ENCODE measurements around the gene SAMD4A.

The SAMD4A gene

GRCh38 chr14:54685286-54685845, 118.4 kb downstream of the SAMD4A start:
- no peak for DNase-seq

DNA sequence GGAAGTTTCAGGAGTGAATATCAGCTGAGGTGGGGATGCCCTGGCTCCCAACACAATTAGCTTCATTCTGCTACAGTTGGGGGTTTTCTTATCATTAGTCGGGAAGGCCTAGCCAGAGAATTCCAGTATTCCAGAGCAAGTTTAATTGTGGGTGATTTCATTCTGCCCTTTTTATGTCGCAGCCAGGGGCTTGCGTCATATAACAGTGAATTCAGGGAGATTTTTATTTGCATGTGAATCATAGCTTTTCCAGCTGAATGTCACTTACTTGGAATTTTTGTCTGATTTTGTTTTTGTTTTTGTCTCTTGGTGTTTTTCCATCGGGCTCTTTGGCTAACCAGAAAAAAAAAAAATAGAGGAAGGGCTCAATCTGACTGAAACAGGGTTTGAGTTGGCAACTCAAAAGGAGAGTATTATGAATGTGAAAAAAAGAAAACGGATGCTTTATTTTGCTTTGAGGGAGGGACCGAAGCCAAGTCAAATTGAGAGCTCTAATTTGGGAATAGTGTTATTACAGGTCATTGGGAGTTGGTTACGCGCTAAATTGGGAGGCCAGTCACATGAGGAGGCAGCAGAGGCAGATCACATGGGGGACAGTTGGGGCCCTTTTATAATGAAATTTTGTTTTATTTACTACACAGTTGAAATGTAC, 119.4 kb downstream of the SAMD4A start:
- DNase-seq = no peak

DNA sequence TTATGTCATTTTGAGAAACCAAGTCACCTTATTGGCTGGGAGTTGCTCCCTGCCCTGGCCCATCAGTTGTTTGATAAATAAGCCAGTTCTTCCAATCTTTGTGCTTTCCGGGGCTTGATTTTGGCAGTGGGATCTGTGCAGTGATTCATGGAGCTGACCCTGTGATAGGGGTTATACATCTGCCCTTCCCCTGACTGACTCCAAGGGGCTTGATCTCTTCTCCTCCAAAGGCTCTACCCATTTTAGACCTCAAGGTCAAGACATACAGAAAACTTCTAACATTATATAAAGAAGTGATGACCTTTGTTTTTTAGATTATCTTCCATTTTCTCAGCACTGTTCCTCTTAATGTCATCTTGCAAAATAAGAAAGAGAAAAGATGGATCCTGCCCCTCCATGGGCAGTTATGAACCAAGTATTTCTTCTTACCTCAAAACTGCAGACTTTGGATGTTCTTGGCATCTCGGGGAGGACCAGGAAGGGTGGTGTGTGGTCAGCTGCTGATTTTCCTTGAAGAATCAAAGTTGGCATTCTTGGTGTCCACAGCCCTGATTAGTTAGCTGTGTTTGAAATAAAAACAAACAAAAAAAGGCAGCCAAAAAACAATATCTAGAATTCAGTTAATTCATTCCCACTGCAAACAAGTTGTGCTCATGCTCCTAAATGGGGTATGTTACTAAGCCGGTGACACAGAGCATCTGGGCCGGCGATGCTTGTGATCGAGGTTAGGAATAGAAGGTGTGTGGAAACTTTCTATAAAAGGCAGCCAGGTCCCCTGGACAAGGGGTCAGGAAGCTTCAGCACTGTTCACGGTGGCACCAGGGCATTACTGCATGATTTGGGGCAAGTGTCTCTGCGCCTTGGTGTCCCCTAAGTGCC, 120.2 kb downstream of the SAMD4A start:
- DNase-seq = no peak

DNA sequence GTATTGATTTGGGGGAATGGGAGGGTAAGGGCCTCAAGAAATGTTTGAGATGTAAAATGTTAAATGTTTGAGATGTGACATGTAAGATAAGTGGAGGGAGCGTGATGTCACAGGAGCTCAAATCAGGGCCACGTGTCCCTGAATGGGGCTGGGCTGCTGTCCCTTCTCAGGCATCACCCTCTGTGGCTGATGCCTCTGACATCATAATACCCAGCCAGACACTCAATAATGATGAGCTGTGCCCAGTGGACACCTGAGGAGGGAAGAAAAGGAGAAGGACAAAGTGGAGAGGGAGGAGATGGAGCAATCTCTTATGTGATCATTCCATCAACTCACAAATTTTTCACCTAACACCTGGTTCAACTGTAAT, 120.8 kb downstream of the SAMD4A start:
- no peak for DNase-seq

GRCh38 chr14:54688229-54688628, 121.3 kb downstream of the SAMD4A start:
- DNase-seq = no peak

DNA sequence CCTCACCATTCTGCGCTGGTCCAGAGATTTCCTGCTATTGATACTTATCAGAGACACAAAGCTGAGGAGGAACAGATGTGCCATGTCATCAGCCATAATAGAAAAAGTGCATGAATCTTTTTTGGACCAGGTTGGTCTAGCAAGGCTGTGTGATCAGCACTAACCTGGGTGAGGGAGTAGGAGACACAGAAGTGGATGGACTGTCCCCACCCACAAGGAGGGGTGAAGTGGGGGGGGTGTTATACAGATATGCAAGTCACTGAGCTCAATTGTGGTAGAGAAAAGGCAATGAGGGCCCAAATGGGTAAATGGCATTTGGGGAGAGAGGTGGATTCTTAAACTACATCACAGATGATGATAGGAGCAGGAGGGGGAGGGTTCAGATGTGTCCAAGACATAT, 123.0 kb downstream of the SAMD4A start:
- no peak for DNase-seq

- DNase-seq = no peak
Observed at GRCh38 chr14:54690887-54691286, 124.0 kb downstream of the SAMD4A start.

DNA sequence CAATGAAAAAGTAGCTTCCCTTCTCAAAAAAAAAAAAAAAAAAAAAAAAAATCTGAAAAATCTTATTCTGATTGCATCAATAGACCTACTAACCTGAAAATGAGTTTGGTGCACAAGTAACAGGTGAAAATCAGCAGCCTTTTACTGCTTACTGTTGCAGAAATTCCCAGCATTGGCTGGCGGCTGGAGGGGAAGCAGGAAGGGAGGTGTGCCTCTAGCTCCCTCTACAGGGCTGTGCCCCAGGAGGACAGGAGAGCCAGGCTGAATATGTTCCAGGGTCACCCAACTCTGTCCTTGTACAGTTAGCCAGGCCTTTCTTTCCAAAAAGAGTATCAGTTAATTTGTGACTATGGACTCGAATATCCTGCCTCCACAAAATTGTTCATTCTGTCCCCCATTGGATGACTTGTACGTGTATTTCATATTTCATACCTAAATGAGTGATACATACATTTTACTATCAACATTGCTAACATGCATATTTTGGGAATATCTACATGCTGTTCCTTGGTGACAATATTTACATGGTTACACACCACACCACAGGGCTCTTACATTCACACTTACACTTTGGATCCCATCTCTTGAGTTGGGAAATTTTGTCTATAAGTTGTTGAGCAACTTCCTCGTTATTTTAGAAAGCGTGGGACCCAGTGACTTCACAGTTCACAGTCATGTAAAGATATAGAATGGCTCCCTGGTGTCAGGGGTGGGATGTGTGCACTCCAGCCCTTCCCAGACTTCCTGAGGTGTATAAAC, 124.8 kb downstream of the SAMD4A start:
- peak; percentile 60 for DNase-seq

DNA sequence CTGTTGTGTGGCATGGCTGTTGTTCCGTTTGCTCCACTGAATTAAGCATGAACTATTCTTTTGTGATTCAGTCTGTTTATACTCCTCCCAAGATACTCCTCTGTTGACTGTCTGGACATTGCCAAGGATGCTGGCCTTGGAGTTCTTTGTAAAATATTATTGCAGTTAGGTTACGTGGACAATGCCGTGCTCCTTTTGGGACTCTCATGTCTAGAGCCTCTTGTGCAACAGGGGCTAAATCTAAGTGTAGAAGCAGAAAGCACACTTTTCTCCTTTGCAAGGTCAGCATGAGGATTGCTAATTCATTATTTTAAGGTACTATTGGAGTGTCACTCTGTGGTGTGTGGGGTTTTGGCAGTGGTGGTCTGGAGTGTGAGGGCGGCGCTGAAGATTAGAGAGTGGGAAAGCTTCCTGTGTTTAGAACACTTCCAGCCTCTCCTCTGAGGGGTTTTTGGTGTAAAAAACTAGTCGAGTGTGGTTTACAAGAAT, 125.4 kb downstream of the SAMD4A start:
- DNase-seq = no peak

DNA sequence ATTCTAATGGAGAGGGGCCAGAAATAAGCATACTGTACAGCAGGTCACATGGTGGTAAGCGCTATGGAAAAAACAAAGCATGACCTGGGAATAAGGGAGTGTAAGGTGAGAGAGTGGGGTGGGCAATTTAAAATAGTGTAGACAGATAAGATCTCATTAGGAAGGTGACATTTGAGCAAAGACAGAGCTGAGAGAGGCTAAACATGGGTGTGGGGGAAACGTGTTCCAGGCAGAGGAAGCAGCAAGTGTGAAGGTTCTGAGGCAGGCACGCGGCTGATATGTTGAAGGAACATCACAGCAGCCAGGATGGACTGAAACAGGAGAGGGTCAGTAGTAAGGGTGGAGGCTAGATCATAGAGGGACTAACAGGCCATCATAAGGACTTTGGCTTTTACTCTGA, 126.8 kb downstream of the SAMD4A start:
- DNase-seq = no peak

DNA sequence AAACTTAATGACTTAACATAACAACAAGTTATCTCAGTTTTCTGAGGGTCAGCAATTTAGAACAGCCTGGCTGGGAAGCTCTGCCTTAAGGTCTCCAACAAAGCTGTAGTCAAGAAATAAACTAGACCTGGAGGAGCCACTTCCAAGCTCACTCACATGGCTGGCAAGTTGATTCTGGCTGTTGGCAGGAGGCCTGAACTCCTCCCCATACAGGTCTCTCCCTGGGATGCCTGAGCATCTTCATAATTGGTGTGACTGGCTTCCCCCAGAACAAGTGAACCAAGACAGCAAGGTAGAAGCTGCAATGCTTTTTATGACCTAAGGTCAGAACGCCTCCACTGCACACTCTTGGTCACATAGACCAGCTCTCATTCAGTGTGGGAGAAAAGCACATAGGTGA, 128.3 kb downstream of the SAMD4A start:
- DNase-seq = no peak

GRCh38 chr14:54697001-54697400, 130.1 kb downstream of the SAMD4A start:
- no peak for DNase-seq

DNA sequence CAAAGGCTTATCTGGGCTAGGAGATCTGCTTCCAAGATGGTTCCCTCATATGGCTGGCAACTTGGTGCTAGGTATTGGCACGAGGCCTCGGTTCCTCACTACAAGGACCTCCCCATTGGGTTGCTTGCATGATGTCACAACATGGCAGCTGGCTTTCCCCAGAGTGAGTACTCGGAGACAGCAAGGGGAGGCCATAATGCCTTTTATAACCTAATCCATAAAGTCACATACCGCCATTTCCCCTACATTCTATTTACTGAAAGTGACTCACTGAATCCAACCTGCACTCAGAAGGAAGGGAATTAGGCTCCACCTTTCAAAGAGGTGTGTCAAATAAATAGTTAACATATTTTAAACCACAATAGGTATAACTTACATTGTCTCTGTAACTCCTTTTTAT, 130.9 kb downstream of the SAMD4A start:
- no peak for DNase-seq

- no peak for DNase-seq
Observed at GRCh38 chr14:54698501-54698900, 131.6 kb downstream of the SAMD4A start.

DNA sequence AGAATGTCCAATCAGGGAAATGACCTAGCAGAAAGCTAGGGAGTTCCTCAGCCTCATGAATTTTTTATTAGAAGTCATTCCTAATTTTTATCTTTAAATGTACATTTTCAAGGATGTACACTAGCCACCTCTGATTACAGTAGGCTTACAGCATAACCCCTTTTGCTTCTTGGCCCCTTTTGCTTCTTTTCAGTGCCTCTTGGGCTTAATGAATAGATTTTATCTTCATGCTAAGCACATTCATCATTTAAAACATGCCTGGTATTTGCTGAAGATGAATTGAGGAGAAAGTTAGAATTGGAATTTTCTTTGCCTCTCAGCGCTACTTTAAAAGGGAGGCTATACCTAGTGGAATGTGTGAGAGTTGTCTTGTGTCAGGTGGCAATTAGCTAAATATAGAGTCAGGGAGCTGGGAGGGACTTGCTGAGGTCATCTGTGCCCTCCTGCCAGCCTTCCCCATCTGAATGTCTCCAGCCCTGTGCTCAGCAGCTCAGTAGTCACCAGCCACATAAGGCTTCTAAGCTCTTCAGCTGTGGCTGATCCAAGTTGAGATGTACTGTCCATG, 132.1 kb downstream of the SAMD4A start:
- no peak for DNase-seq

DNA sequence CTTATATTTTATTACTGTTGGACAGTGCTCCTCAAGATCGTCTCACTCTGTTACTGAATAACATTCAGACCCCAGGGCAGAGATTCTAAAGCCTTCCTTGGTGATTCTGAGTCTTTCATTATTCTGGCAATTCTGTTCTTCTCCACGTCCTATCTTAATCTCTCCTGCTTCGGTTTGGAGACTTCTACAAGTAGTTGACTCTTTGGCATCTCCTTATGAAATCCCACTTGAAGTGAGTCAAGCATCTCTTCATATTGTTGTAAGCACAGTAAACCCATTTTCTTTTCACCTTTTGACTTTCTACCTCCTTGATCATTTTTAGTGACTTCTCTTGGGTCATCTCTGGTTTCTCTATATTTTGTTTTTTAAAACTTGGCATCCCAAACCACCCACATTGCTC, 132.8 kb downstream of the SAMD4A start:
- no peak for DNase-seq

GRCh38 chr14:54700717-54701116, 133.8 kb downstream of the SAMD4A start:
- no peak for DNase-seq

- no peak for DNase-seq
Observed at GRCh38 chr14:54702014-54702491, 135.1 kb downstream of the SAMD4A start.

GRCh38 chr14:54702492-54702891, 135.6 kb downstream of the SAMD4A start:
- no peak for DNase-seq

DNA sequence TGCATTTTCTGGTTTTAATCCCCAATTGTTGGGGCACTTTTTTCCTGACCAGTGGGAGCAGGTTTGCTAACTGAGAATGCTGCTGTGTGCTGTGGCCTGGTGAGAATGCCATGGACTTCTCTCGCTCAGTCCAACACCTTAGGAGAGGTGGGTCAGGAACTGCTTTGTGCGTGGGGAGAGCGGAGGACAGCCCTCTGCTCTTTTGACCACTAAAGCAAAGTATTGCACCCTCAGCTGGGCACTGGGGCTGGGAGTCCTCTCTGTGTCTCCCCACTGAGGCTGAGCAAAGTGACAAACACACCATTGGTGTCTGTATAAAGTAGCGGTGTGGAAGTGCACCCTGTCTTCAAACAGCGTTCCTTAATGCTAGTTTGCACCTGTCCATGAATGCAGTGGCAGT, 136.2 kb downstream of the SAMD4A start:
- no peak for DNase-seq

- DNase-seq = no peak
Observed at GRCh38 chr14:54703724-54704123, 136.8 kb downstream of the SAMD4A start.

GRCh38 chr14:54704768-54705167, 137.8 kb downstream of the SAMD4A start:
- DNase-seq = no peak

DNA sequence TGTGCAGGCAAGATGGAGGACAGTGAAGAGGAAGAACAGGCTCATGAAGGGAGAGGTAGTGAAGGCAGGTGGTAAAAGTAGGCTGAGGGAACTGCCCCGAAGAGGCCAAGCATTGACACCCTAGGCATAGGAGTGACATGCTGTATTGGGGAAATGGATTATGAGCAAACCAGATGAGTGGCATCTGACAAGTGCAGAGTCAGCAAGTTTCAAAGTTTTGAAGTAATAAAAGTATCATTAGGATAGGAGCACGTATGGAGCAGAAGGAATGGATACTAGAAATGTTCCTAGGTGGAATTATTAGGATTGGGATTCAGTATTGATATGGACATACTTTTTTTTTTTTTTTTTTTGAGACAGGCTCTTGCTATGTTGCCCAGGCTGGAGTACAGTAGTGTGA, 139.8 kb downstream of the SAMD4A start:
- no peak for DNase-seq

All from CD4-positive, alpha-beta T cell treated with Interleukin-6 for 4 hours (primary cell).